H1 (cell line): ENCODE measurements around the gene CUL1. TPM values are rescaled to one million over a fixed set of nuclear protein-coding genes. Genes with fewer than 3 reads are reported as not detected.

Experiments used
- NANOG ChIP-seq: IDR thresholded peaks from 2 replicates; pipeline ENCODE4 v1.6.1; 2011; ENCODE audit warnings: low read length, low read depth, mild to moderate bottlenecking, inconsistent platforms; ENCODE audit not compliant: insufficient read depth, poor library complexity, severe bottlenecking
- TAF7 ChIP-seq: optimal IDR thresholded peaks from 2 replicates; pipeline ENCODE3; 2011; ENCODE audit warnings: low read depth, mild to moderate bottlenecking, inconsistent platforms, low read length, moderate library complexity, borderline replicate concordance
- polyA plus RNA-seq, 7 experiments: library from polyadenylated mRNA; depleted of rRNA in 3 of 7; stranded (reverse) in 5 of 7; unstranded in 2 of 7; fragments of >200 nt in 5 of 7; fragments of 200-250 nt in 2 of 7; gene quantifications; 1 replicate in 5 of 7; 2 replicates in 1 of 7; 4 replicates in 1 of 7; pipeline versions ENCODE4 v1.2.1 to v1.2.3, GENCODE V29; 2011 to 2013; ENCODE audit warnings: missing spikeins in 2 of 7, mixed read lengths in 2 of 7
- total RNA-seq: library from RNA; stranded (reverse); fragmentation: NEBNext Ultra II Directional; extraction: Animal tissue kit (Norgen Biotek cat#: 25700); gene quantifications from 2 replicates; pipeline ENCODE4 v1.2.1, GENCODE V29; 2021
- TF ChIP-seq, protein P1 (sequence below): fragments of 300-600 bp; sonication (generic); IDR thresholded peaks from 2 replicates; pipeline ENCODE4 v1.7.1; 2012; ENCODE audit warnings: low read length, moderate library complexity, mild to moderate bottlenecking, inconsistent platforms; ENCODE audit not compliant: insufficient replicate concordance

The CUL1 gene
- total and polyA plus RNA-seq, 2 of the 8 experiments (the other 6 are each of a cell fraction or from before 2014, with no cell fraction given) = 33.0 to 77.3 TPM

DNA sequence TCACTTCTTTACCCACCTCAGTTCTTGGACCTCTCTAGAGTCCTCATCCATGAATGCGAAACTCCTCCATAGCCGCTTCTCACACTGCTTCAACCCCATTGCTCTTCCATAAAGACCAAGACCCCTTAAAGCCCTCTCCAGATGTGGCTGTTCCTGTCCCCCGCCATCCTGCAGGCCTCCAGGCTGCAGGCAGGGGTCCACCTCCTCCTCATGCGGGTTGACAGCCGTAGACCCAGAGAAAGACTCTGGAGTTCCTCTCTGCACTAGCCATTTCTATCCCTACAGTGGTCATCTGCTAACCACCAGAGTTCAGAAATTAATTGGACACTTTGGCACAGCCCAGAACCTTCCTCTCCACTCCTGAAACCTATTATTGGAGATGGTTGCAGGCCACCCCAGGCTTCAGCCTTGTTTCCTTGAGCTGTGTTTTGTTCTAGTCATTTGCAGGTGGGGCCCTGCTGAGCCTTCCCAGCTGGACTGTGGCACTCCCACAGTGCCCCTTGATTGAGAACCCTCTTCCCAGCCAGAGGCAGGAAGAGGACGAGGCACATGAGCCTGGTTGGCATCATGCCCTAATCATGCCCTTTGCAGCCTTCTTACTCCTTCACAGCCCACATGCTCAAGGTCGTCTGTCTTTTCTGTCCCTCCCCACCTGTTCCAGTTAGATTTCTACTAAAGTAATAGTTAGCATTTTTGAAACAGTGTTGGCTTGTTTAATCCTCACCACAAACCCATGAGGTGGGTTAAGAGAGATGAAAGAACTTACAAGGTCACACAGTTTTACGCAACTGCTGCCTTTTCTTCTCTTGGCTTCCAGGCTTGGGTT, 23.9 kb downstream of the CUL1 start (continued):
- TF ChIP-seq NANOG (no peak), TAF7 (no peak)
- TF ChIP-seq, protein P1, sequence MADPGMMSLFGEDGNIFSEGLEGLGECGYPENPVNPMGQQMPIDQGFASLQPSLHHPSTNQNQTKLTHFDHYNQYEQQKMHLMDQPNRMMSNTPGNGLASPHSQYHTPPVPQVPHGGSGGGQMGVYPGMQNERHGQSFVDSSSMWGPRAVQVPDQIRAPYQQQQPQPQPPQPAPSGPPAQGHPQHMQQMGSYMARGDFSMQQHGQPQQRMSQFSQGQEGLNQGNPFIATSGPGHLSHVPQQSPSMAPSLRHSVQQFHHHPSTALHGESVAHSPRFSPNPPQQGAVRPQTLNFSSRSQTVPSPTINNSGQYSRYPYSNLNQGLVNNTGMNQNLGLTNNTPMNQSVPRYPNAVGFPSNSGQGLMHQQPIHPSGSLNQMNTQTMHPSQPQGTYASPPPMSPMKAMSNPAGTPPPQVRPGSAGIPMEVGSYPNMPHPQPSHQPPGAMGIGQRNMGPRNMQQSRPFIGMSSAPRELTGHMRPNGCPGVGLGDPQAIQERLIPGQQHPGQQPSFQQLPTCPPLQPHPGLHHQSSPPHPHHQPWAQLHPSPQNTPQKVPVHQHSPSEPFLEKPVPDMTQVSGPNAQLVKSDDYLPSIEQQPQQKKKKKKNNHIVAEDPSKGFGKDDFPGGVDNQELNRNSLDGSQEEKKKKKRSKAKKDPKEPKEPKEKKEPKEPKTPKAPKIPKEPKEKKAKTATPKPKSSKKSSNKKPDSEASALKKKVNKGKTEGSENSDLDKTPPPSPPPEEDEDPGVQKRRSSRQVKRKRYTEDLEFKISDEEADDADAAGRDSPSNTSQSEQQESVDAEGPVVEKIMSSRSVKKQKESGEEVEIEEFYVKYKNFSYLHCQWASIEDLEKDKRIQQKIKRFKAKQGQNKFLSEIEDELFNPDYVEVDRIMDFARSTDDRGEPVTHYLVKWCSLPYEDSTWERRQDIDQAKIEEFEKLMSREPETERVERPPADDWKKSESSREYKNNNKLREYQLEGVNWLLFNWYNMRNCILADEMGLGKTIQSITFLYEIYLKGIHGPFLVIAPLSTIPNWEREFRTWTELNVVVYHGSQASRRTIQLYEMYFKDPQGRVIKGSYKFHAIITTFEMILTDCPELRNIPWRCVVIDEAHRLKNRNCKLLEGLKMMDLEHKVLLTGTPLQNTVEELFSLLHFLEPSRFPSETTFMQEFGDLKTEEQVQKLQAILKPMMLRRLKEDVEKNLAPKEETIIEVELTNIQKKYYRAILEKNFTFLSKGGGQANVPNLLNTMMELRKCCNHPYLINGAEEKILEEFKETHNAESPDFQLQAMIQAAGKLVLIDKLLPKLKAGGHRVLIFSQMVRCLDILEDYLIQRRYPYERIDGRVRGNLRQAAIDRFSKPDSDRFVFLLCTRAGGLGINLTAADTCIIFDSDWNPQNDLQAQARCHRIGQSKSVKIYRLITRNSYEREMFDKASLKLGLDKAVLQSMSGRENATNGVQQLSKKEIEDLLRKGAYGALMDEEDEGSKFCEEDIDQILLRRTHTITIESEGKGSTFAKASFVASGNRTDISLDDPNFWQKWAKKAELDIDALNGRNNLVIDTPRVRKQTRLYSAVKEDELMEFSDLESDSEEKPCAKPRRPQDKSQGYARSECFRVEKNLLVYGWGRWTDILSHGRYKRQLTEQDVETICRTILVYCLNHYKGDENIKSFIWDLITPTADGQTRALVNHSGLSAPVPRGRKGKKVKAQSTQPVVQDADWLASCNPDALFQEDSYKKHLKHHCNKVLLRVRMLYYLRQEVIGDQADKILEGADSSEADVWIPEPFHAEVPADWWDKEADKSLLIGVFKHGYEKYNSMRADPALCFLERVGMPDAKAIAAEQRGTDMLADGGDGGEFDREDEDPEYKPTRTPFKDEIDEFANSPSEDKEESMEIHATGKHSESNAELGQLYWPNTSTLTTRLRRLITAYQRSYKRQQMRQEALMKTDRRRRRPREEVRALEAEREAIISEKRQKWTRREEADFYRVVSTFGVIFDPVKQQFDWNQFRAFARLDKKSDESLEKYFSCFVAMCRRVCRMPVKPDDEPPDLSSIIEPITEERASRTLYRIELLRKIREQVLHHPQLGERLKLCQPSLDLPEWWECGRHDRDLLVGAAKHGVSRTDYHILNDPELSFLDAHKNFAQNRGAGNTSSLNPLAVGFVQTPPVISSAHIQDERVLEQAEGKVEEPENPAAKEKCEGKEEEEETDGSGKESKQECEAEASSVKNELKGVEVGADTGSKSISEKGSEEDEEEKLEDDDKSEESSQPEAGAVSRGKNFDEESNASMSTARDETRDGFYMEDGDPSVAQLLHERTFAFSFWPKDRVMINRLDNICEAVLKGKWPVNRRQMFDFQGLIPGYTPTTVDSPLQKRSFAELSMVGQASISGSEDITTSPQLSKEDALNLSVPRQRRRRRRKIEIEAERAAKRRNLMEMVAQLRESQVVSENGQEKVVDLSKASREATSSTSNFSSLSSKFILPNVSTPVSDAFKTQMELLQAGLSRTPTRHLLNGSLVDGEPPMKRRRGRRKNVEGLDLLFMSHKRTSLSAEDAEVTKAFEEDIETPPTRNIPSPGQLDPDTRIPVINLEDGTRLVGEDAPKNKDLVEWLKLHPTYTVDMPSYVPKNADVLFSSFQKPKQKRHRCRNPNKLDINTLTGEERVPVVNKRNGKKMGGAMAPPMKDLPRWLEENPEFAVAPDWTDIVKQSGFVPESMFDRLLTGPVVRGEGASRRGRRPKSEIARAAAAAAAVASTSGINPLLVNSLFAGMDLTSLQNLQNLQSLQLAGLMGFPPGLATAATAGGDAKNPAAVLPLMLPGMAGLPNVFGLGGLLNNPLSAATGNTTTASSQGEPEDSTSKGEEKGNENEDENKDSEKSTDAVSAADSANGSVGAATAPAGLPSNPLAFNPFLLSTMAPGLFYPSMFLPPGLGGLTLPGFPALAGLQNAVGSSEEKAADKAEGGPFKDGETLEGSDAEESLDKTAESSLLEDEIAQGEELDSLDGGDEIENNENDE = no peak
- TF ChIP-seq, all 59 proteins: peak for 0
